HEK293T (cell line): ENCODE data around the gene MKKS.

Source experiments
- BHLHE40 ChIP-seq: fragments of 450-650 bp; IDR thresholded peaks from 2 replicates; pipeline ENCODE4 v1.6.1; 2016; ENCODE audit warnings: mild to moderate bottlenecking, moderate library complexity, borderline replicate concordance
- ELF4 ChIP-seq: fragments of 450-650 bp; IDR thresholded peaks from 2 replicates; pipeline ENCODE4 v1.6.1; 2017; ENCODE audit warnings: antibody characterized with exemption
- FOXA1 ChIP-seq: fragments of 450-650 bp; IDR thresholded peaks from 2 replicates; pipeline ENCODE4 v1.6.1; 2016; ENCODE audit warnings: mild to moderate bottlenecking
- FOXM1 ChIP-seq: fragments of 450-650 bp; IDR thresholded peaks from 2 replicates; pipeline ENCODE4 v1.6.1; 2017; ENCODE audit warnings: mild to moderate bottlenecking, borderline replicate concordance
- SP1 ChIP-seq: fragments of 450-650 bp; IDR thresholded peaks from 2 replicates; pipeline ENCODE4 v1.6.1; 2017

DNA sequence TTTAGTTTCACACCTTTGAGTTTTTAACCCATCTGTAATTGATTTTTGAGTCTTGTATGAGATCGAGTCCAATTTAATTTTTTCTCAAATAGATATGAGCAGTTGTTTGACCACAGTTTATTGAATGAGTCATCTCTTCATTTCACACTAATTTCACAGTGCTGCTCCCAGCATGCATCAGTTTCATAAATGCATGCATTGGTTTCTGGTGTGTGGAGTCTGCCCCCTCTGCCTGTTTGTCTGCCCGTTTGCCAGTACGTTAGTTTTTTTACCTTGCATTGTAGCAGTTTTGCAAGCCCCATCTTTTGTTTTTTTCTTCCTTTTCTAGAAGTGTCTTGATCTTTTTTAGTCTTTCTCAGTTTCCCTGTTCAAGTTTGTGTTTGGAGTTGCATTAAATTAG lies 13.0 kb upstream of the MKKS start:
- TF ChIP-seq ELF4: no peak
- no peak for TF ChIP-seq FOXA1
- TF ChIP-seq FOXM1: no peak
- no peak for TF ChIP-seq SP1
- no peak for TF ChIP-seq BHLHE40
